ENCODE data around the gene HUWE1. TPM values are rescaled to one million over a fixed set of nuclear protein-coding genes. Genes with fewer than 3 reads are reported as not detected.
A peak's percentile ranks its signal among the peaks of the same experiment; 100 is the strongest.
"Not testable (repeated sequence)": the region's sequence is repeated elsewhere in the genome, so short reads cannot be mapped to it uniquely, and the experiment has no call there.

Gene HUWE1
- total RNA-seq, 1 donor from 2014 or later = 225 TPM

GRCh38 chrX:53547668-53548067, 138.9 kb downstream of the HUWE1 start:
- Histone ChIP-seq H3K79me2 (ENCODE audit: insufficient read depth, low read length) (no peaks in the 10 kb centered on the region), H2AFZ (ENCODE audit: low read depth, low read length) (no peak overlapping the region), H3K27me3 (ENCODE audit: insufficient read depth, low read length) (no peaks in the 10 kb centered on the region), H3K9ac (ENCODE audit: low read length) (no peak overlapping the region), H3K27ac (ENCODE audit: low read depth, low read length) (no peak overlapping the region), H3K4me2 (ENCODE audit: low read length) (no peak overlapping the region), H4K20me1 (ENCODE audit: insufficient read depth, low read length) (peaks cover 12% of the 10 kb centered on the region), H3K9me3 (ENCODE audit: insufficient read depth, low read depth, low read length) (no peaks in the 10 kb centered on the region), H3K36me3 (ENCODE audit: insufficient read depth, low read length) (peaks cover 65% of the 10 kb centered on the region), H3K4me1 (ENCODE audit: insufficient read depth, low read length) (no peaks in the 10 kb centered on the region), H3K4me3 (ENCODE audit: insufficient read depth, low read depth, low read length) (no peak overlapping the region)
- TF ChIP-seq CTCF (IDR thresholded peaks at IDR 0.05; ENCODE audit: insufficient read depth, low read depth, low read length) = no peak
- no peak for TF ChIP-seq EZH2 (IDR thresholded peaks at IDR 0.05; ENCODE audit: insufficient read depth, low read length)
- no peak for FAIRE-seq
- H3K9me3 Mint-ChIP-seq (ENCODE audit: unreplicated experiment) = no peaks in the 10 kb centered on the region
- H3K27ac Mint-ChIP-seq (ENCODE audit: unreplicated experiment) = peak overlapping the region; percentile 64
- H3K27me3 Mint-ChIP-seq (ENCODE audit: low read depth, unreplicated experiment) = no peaks in the 10 kb centered on the region
- no peak overlapping the region for H3K4me3 Mint-ChIP-seq (ENCODE audit: unreplicated experiment)
- no peak for DNase-seq (ENCODE audit: low read depth)
- no peaks in the 10 kb centered on the region for H3K4me1 Mint-ChIP-seq (ENCODE audit: low read depth, unreplicated experiment)
- H3K36me3 Mint-ChIP-seq (ENCODE audit: low read depth, unreplicated experiment) = peaks cover 21% of the 10 kb centered on the region

- H4K20me1 ChIP-seq (ENCODE audit: insufficient read depth, low read length) = peaks cover 12% of the 10 kb centered on the region
- TF ChIP-seq EZH2 (IDR thresholded peaks at IDR 0.05; ENCODE audit: insufficient read depth, low read length) = no peak
- TF ChIP-seq CTCF (IDR thresholded peaks at IDR 0.05; ENCODE audit: insufficient read depth, low read depth, low read length) = no peak
Measured at GRCh38 chrX:53544936-53545335, 141.6 kb downstream of the HUWE1 start.

GRCh38 chrX:53538781-53539180, 147.7 kb downstream of the HUWE1 start:
- no peak for DNase-seq (ENCODE audit: low read depth)
- TF ChIP-seq CTCF (IDR thresholded peaks at IDR 0.05; ENCODE audit: insufficient read depth, low read depth, low read length) (no peak), EZH2 (IDR thresholded peaks at IDR 0.05; ENCODE audit: insufficient read depth, low read length) (no peak)
- Histone ChIP-seq H4K20me1 (ENCODE audit: insufficient read depth, low read length) (no peaks in the 10 kb centered on the region), H3K36me3 (ENCODE audit: insufficient read depth, low read length) (peaks cover 36% of the 10 kb centered on the region), H3K4me2 (ENCODE audit: low read length) (no peak overlapping the region), H3K79me2 (ENCODE audit: insufficient read depth, low read length) (no peaks in the 10 kb centered on the region), H3K27me3 (ENCODE audit: insufficient read depth, low read length) (no peaks in the 10 kb centered on the region), H3K4me3 (ENCODE audit: insufficient read depth, low read depth, low read length) (no peak overlapping the region), H3K9me3 (ENCODE audit: insufficient read depth, low read depth, low read length) (no peaks in the 10 kb centered on the region), H3K9ac (ENCODE audit: low read length) (no peak overlapping the region), H3K27ac (ENCODE audit: low read depth, low read length) (no peak overlapping the region), H2AFZ (ENCODE audit: low read depth, low read length) (no peak overlapping the region), H3K4me1 (ENCODE audit: insufficient read depth, low read length) (no peaks in the 10 kb centered on the region)
- H3K4me3 Mint-ChIP-seq (ENCODE audit: unreplicated experiment) = no peak overlapping the region
- H3K4me1 Mint-ChIP-seq (ENCODE audit: low read depth, unreplicated experiment) = peaks cover 4% of the 10 kb centered on the region
- no peaks in the 10 kb centered on the region for H3K27me3 Mint-ChIP-seq (ENCODE audit: low read depth, unreplicated experiment)
- peaks cover 22% of the 10 kb centered on the region for H3K36me3 Mint-ChIP-seq (ENCODE audit: low read depth, unreplicated experiment)
- peak overlapping the region; percentile 7 for H3K27ac Mint-ChIP-seq (ENCODE audit: unreplicated experiment)
- H3K9me3 Mint-ChIP-seq (ENCODE audit: unreplicated experiment) = no peaks in the 10 kb centered on the region
- FAIRE-seq = no peak

More at GRCh38 chrX:53544936-53545335, 141.6 kb downstream of the HUWE1 start:
- no peaks in the 10 kb centered on the region for H3K79me2 ChIP-seq (ENCODE audit: insufficient read depth, low read length)
- H3K4me3 Mint-ChIP-seq (ENCODE audit: unreplicated experiment) = no peak overlapping the region
- H3K27ac ChIP-seq (ENCODE audit: low read depth, low read length) = no peak overlapping the region
- peaks cover 19% of the 10 kb centered on the region for H3K36me3 Mint-ChIP-seq (ENCODE audit: low read depth, unreplicated experiment)
- H3K9me3 ChIP-seq (ENCODE audit: insufficient read depth, low read depth, low read length) = no peaks in the 10 kb centered on the region
- peaks cover 47% of the 10 kb centered on the region for H3K36me3 ChIP-seq (ENCODE audit: insufficient read depth, low read length)
- H3K4me2 ChIP-seq (ENCODE audit: low read length) = no peak overlapping the region
- H3K4me1 Mint-ChIP-seq (ENCODE audit: low read depth, unreplicated experiment) = peaks cover 4% of the 10 kb centered on the region
- no peak for FAIRE-seq
- no peak overlapping the region for H2AFZ ChIP-seq (ENCODE audit: low read depth, low read length)
- no peak overlapping the region for H3K9ac ChIP-seq (ENCODE audit: low read length)
- H3K27ac Mint-ChIP-seq (ENCODE audit: unreplicated experiment) = no peak overlapping the region
- H3K9me3 Mint-ChIP-seq (ENCODE audit: unreplicated experiment) = no peaks in the 10 kb centered on the region
- H3K4me1 ChIP-seq (ENCODE audit: insufficient read depth, low read length) = no peaks in the 10 kb centered on the region
- no peak for DNase-seq (ENCODE audit: low read depth)
- no peaks in the 10 kb centered on the region for H3K27me3 ChIP-seq (ENCODE audit: insufficient read depth, low read length)
- no peak overlapping the region for H3K4me3 ChIP-seq (ENCODE audit: insufficient read depth, low read depth, low read length)
- no peaks in the 10 kb centered on the region for H3K27me3 Mint-ChIP-seq (ENCODE audit: low read depth, unreplicated experiment)

- not testable (repeated sequence) for H3K9me3 ChIP-seq (ENCODE audit: insufficient read depth, low read depth, low read length); H3K9me3 Mint-ChIP-seq (ENCODE audit: unreplicated experiment); H3K4me1 Mint-ChIP-seq (ENCODE audit: low read depth, unreplicated experiment); H3K4me1 ChIP-seq (ENCODE audit: insufficient read depth, low read length); H4K20me1 ChIP-seq (ENCODE audit: insufficient read depth, low read length); H3K27ac Mint-ChIP-seq (ENCODE audit: unreplicated experiment); FAIRE-seq; H2AFZ ChIP-seq (ENCODE audit: low read depth, low read length); H3K27ac ChIP-seq (ENCODE audit: low read depth, low read length); H3K79me2 ChIP-seq (ENCODE audit: insufficient read depth, low read length); H3K36me3 Mint-ChIP-seq (ENCODE audit: low read depth, unreplicated experiment); H3K4me3 ChIP-seq (ENCODE audit: insufficient read depth, low read depth, low read length); H3K36me3 ChIP-seq (ENCODE audit: insufficient read depth, low read length); H3K4me3 Mint-ChIP-seq (ENCODE audit: unreplicated experiment); H3K27me3 Mint-ChIP-seq (ENCODE audit: low read depth, unreplicated experiment); DNase-seq (ENCODE audit: low read depth); H3K4me2 ChIP-seq (ENCODE audit: low read length); H3K27me3 ChIP-seq (ENCODE audit: insufficient read depth, low read length); H3K9ac ChIP-seq (ENCODE audit: low read length)
Measured at GRCh38 chrX:53531255-53531966, 155.1 kb downstream of the HUWE1 start.
